Activated naive CD4-positive, alpha-beta T cell treated with anti-CD3 and anti-CD28 coated beads, Interleukin-2, amount 50 U/mL, for 16 hours (primary cell): ENCODE results near the gene DISC1.
"Not testable (repeated sequence)": the region's sequence is repeated elsewhere in the genome, so short reads cannot be mapped to it uniquely, and the experiment has no call there.

ENCODE experiments used
- DNase-seq: peaks from one replicate; pipeline ENCODE4 v3.0.0-alpha.2; 2020

The DISC1 gene

DNA sequence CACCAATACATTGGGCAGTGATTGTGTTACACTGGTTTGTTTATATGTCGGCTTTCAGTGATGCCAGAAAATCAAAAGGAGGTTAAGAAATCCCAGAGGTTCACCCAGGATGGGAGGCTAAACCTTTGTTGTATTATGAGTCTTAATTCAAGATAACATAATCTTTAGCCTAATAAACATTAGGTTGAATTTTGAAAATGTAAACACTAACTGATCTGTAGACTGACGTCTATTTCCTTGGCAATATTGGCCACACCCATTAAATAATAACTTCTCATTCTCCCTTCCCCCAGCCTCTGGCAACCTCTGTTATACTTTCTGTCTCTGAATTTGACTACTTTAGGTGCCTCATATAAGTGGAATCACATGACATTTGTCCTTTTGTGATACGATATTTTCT lies 238.7 kb downstream of the DISC1 start:
- no peak for DNase-seq

DNA sequence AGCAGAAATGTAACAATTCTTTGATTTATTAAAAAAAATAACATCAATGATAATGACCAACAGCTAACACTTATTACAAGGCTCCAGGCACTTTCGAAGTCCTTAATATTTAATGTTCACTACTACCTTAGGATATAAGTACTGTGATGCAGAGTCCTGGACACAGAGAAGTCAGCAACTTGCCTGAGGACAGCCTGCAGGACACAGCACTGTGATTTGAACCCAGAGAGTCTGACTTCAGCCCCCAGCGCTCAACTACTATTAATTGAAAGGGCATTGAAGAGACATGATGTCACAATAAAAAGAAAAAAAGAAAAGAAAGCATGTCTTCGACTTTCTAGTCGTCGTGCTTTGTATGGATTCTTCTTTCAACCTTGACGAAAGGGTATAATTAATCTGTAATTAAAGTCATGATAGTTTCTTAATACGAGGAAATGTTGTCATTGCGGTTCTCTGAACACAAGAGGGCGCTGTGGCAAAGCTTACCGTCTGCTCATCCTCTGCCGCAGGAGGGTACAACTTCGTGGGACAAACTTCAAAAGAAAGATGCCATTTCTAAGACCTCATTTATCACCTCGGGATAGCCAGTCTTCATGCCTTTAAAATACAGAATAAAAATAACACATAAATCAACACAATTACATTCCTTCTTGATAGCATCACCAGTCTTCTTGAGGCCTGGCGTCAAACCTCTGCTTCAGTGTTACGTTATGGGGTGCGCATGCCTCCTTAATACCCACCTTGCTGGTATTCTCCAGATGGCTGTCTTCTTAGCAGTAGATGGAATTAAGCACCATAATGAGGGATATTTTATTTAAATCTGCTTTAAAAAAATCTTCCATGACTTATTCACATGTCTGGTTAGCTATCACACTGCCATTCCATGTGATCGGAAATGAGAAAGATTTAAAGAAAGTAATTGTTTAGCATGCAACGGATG lies 240.1 kb downstream of the DISC1 start:
- peak; percentile 44 for DNase-seq

DNA sequence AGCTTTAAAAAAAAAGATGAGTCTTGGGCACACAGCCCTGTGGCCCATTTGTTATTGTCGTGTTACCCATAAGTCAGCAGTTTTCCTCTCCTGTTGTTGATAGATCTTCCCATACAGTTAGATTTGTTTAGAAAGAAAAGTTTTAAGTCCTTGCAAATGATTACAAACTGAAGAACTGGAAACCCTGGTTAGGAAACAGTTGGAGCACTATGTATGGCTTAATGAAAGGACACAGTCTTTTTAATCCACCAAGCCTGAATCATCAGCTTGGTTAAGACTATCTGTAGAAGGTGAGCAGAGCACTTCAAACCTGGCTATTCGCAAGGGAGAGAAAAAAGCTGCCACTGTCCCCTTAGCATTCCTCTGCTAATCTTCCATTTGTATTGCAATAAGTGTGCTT lies 241.0 kb downstream of the DISC1 start:
- DNase-seq, result no peak

DNA sequence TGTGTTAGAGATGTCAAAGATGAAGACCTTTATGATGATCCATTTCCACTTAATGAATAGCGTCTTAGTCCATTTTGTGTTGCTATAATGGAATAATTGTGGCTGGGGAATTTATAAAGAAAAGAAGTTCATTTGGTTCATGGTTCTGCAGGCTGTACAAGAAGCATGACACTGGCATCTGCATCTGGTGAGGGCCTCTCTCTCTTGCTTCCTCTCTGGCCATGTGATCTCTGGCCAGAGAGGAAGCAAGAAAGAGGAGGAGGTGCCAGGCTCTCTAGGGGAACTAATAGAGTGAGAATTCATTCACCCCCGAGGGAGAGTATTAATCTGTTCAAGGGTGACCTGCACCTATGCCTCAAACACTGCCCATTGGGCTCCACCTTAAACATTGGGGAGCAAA lies 242.8 kb downstream of the DISC1 start:
- DNase-seq, result no peak

DNA sequence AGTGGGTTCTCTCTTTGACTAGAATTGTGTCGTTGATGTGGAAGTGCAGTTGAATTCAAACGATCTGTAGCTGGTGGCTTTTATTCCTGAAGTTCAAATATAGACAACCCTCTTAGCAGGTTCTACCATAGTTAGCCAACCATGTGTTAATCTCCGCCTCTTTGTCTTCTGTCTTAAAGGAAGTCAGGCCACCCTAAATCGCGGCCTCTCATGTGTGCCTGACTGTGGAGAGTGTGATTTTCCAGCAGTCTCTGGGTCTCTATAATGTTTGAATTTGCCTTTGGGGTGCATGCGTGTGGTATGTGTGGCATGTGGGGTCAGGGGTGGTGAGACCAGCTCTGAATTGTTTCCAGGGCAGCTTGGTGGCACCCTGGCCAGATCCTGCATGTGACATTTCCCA lies 244.9 kb downstream of the DISC1 start:
- no peak for DNase-seq

DNA sequence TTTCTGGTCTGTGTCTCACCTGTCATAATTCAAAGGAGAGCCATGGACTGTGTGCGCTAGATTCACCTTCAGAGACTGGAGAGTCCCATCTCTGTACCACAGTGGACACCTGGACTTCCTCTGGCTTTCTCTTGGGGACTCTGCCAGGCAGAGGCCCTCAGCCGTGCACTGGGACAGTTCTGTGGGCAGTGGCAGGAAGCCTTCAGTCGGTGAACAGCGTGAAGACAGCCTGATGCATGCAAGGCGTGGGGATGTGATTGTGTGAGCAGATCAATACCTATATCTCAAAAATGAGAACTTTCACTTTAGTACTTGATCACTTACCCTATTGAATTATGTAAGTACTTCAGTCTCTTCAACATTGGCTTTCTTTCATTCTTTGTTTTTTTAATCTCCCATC lies 245.3 kb downstream of the DISC1 start:
- no peak for DNase-seq

DNA sequence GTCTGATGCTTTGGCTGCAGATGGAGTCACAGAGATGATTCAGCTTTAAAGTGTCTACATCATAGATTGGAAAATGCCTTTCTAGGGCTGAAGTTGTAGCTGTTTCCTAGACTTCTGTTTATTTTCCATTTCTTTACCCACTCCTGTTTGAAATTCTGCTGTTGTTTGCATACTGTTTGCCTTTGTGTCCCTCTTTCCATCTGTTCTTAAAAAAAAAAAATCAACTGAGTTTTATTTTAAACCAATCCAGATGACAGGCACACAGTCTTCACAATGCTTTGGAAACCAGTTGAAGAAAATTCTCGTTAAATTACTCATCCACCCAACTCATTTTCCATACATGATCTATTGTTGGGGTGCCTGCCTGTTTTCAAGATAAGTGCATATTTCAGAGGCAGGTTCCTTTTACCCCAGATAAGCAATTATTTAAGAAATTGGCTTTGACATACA lies 245.9 kb downstream of the DISC1 start:
- no peak for DNase-seq

DNA sequence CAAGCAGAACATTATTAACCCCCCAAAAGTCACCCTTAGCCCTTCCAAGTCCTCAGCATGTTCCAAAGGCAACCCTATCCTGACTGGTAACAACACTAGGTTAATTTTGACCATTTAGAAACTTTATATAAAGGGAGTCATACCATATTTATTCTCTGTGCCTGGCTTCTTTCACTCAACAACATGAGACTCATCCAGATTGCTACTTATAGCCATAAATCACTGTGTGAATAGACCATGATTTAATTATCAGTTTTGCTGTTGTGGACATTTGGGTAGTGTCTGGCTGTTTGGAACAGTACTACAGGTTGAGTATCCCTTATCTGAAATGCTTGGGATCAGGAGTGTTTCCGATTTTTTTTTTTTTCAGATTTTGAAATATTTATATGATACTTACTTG lies 252.1 kb downstream of the DISC1 start:
- DNase-seq, result no peak

DNA sequence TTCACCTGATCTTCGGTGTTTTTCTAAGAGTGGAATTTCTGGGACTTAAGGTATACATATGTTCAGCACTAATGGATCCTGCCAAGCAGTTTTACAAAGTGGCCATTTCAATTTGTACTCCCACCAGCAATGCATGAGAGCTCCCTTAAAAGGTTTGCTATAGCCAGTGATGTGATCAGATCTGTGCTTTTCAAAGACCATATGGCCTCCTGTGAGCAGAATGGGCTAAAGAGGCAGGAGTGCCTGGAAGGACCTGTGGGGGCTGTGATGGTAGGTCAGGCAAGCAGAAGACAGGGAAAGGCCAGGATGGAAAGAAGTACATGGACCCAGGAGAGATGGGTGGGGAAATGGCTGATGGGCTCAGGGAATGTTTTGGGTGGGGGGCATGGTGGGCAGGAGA lies 252.7 kb downstream of the DISC1 start:
- no peak for DNase-seq

DNA sequence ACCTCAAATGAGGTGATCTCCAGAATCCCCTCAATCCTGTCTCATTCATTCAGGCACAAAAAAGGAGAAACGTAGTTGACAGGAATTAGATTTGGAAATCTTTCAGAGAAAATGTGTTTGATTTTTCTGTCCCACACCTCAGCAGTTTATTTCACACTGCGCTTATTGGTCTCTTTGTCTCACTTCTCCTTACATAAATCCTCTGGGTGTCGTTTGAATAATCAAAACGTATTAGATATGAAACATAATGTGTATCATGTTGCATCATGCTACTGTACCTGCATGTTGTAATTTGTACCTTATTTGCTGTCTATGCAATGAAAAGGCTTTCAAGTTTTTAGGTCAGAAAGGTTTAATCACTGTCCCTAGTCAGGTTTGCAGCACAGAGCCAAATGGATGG lies 255.7 kb downstream of the DISC1 start:
- DNase-seq, result no peak

DNA sequence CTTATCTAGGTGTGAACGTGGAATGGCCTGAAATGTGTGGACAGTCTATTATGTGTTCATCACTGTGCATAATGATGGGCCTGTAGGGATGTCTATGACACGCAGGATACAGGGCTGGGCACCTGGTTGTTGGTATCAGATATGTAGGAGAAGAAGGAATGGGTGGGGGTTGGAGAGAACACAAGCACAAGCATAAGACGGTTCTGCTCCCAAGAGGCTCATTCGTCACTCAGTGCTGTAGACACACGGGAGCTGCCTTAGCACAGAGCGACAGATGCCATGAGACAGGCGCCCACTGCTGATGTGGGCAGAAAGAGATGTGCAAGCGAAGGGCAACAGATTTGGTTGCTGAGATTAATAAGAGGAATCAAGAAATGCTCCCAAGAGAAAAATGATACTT lies 256.2 kb downstream of the DISC1 start:
- no peak for DNase-seq

DNA sequence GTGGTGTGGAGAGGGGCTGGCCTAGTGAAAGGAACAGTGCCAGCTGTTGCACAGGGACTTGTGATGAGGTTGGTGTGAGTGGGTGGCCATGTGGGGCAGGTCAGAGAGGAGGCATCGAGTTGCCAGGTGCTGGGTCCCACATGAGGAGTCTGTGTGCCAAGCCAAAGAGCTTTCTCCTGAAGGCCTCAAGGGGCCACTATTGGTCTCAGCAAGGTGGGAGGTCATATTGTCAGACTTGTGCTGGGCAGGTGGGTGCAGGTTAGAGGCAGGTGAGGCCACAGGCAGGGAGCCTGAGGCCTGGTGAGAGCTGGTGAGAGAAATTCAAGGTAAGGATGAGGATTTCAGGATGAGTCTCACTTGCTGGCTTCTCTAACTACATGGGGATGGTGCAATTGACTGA lies 256.8 kb downstream of the DISC1 start:
- DNase-seq, result no peak

DNA sequence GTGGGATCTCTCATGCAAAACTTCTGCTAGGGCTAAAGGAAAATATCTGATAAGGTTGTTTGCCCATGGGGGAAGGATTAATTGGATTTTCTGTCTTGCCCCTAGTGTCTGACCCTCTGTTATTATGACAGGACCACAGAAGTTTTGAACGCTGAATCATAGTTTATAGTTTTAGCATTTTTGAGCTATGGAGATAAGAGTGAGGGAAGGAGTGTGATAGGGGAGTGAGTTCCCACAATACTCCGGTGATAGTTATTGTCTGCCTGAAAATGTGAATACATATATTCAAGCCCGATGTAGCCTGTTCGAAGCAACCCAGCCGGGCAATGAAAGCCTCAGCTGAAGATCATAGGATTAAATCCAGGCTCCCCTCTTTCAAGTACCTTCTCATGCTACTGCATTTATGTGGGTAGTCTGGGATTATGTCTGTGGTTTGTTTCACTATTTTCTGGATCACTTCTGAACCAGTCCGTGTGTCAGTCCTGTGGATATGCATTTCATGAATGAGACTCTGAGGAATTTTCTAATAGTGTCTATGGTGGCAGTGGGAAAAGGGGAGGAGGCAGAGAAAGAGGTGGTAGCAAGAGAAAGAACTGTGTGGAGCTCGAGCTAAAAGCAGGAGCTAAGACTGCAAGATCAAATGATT lies 258.7 kb downstream of the DISC1 start:
- DNase-seq, result no peak

DNA sequence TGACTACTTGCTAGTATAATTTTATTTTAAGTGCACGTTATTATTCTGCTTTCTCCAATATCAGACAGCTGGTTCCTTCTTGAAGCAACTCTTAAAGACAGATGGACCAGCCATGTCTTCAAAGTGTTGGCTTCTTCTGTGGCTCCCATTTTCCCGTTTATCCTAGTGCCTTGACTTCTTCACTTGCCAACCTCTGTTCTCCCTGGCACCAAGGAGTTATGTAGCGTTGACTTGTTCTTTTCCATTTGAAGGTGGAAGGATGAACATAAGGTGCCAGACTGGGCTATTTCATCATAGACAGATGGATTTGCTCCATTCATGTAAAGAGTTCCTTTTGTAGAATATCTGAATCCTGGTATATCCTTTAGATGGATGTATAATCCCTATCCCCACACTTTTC lies 260.6 kb downstream of the DISC1 start:
- no peak for DNase-seq

DNA sequence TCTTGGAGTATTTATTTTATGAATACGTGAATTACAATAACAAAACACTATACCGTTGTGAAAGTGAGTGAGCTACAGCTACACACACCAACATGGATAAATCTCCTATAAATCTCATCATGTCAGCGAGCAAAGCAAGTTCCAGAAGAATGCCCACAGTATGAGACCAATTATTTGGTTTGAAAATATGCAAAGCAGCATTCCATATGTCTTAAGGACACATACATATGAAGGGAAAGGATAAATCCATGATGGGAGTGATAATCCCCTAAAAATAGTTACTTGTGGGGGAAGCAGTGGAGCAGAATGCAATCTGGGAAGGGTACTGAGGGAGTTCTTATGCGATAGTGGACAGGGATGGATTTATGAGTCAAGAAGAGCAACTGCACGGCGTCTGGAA lies 261.3 kb downstream of the DISC1 start:
- no peak for DNase-seq

DNA sequence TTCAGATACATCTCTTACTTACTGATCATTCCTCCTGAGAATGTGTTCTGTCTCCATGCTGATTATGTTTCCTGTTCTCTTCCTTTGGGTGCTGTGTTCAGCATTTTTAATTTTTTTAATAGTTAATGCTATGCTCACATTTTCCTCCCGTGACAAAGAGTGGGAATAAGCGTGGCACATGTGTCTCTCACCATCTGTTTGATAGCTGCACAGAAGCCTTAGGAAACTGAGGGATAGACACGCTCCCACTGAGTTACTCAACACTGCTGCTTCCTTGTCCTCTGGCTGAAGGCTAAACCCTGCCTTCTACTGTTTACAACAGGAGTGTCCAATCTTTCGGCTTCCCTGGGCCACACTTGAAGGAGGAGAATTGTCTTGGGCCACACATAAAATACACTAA lies 264.2 kb downstream of the DISC1 start:
- no peak for DNase-seq

DNA sequence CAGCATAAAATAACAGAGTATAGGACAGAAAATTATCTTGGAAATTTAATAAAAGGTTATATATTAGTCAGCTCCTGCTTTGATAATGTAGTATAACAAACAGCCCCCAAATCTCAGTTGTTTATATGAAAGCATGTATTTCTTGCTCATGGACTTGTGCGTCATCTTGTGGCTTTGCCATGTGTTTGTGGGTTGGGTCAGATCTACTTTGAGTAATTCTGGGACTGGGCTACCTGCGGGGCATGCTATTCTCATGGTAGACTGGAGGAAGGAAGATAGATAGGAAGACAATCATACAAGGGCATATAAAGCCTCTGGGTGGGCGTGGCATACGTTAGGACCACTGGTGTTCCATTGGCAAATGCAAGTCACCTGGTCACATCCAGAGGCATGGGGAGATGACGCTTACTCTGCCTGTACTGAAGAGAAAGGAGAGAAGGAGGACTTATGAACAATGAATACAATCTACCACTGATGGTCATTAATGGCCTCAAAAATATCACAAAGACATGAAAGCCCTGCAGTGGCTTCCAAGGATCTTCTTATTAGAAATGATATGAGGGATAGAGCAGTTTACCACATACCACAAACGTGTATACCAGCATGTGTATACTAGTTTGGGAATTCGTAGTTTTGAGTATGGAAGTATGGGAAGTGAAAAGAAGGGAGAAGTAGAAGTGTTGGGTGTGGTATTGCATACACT lies 267.0 kb downstream of the DISC1 start:
- no peak for DNase-seq

DNA sequence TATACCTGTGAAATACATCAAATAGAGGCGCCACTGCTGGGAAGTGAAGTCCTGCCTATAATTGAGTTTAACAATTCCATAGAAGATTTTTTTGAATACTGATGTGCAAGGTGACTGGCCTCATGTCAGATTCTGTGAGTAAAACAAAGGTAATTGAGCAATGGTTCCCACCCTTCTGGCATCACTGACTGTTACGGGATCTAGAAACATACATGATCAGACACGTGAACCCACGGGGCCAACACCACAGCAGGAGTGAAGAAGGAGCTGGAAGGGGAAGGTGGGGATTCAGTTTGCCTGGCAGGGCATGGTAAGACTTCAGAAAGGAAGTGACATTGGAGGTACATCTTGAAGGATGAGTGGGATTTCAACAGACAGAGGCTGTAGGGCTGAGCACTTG lies 270.2 kb downstream of the DISC1 start:
- DNase-seq, result no peak

DNA sequence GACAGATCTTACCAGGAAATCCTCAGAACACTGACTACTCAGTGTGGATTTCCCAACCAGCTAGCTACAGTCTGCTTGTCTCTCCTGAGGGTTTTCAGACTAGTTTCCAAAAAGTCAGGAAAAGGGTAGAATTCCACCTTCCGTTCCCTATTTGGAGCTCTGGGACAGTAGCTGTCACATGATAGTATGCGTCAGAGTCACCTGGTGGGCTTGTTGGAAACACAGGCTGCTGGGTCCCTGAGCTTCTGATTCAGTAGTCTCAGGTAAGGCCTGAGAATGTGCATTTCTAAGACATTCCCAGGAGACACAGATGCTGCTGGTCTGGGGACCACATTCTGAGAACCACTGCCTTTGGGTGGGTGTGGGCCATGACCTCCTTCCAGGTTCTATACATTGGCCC lies 272.5 kb downstream of the DISC1 start:
- DNase-seq, result no peak

DNA sequence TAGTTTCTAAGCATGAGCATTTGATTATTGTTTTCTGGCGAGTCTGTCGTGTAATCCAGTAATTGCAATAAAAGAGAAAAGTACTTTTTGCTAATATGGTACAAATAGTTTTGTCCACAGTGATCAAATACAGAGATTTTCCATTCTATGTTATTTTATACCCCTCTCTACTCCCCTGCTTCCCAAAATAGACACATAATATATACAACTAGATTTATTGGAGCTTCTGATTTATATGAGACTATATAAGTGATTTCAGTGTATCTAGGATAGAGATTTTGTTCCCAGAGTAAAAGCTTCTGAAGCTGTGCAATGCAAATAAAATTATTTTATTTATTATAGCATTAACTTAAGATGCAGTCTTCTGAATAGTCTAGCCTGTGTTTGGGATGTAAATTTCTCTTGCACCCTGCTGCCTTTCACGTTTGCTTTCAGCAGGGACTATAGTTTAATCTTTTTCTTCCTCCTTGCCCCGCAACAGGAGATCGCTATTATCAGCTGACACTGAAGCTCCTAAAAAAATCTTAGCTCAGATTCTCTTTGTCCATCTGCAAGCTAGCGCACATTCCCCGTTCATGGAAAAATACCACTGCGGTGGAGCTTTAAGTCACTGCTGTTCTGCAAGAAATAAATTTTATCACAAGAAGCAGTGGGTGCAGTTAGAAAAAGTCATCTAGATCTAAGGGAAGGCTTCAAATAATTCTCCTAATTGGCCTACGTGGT lies 273.3 kb downstream of the DISC1 start:
- no peak for DNase-seq

DNA sequence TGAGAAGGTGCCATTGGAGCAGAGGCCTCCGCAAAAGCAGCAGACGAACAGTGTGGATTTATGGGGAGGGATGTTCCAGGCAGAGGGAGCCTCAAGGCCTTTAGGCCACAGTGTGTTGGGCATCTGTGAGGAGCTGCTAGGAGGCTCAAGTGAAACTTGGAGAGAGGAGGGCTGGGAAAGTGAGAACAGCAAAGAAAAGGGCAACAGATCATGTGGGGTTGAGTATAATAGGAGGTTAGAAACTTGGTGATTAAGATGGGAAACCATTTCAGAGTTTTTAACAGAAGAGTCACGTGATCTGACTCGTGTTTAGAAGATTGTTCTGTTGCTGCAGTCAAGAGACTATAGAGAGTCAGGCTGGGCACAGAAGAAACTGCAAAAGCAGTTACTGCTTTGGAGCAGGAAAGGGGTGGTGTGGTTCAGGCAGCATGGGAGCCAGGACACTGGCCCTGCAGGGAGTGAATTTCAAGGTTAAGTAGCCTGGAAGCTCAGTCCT lies 277.0 kb downstream of the DISC1 start:
- DNase-seq, result no peak

DNA sequence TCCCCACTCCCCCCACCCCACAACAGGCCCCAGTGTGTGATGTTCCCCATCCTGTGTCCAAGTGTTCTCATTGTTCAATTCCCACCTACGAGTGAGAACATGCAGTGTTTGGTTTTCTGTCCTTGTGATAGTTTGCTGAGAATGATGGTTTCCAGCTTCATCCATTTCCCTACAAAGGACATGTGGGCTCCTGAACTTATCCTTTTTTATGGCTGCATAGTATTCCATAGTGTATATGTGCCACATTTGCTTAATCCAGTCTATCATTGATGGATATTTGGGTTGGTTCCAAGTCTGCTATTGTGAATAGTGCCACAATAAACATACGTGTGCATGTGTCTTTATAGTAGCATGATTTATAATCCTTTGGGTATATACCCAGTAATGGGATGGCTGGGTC lies 280.7 kb downstream of the DISC1 start:
- DNase-seq, result not testable (repeated sequence)

DNA sequence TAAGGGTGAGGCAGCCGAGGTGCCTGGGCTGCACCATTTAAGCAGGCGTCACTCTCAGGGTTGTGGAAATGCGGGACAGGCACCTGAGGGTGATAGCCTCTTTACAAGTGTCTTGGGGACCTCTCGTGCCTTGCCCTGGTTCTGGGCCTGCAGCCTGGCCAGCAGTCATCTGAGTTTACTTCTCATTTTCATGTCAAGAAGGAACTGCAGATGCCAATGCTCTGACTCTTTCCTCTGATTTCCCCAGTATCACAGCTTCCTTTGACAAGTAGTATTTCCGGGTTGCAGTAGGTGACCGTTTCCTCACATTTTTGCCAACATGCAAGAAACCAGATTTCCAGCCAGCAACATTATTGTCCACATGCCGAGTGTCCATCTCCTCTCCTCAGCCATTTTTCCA lies 286.9 kb downstream of the DISC1 start:
- no peak for DNase-seq
